Inflammatory macrophage treated with lipopolysaccharide for 1 hour (primary cell): ENCODE results near the gene LRP2BP.
A peak's percentile ranks its signal among the peaks of the same experiment; 100 is the strongest.

ENCODE experiments used
- DNase-seq, 2 donors: peaks; one replicate each; pipeline ENCODE4 v3.0.0-alpha.2; 2020 to 2022

LRP2BP gene

DNA sequence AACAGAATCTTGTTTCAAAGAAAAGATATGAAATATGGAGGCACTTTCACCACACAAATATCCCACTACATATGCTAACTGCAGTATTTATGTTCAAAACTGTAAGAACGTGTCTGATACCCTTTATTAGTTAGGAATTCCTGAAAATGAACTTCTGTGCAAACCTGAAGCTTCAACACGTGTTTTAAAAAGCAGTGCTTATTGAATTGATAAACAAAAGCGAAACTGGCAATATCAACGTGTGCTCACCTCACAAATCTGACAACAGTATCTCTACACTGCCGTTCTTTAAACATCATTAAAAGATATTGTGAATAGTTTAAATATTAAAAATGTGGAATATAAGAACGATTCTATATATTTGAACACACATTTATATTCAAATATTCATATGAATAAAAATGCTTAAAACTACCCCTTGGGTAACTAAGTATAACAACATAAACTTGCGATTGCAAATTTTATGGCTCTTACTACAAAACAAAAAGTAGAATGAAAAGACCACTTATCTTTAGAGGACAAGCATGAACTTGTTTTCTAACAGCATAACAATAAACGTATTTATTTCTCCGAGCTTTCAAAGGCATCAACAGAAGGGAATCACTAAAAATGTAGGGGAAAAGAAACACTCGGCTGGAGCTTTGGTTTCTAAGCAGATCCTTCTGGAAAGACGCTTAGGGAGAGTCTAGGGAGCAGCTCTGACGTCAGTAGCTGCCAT lies at the start of gene LRP2BP:
Gene LRP2BP, minus strand, starts transcription at position 687 of the 718 bp plus-strand sequence. CDS start 17,738 bp downstream, outside the sequence.
- peak in 1 of 2 donors; percentile 13 for DNase-seq

DNA sequence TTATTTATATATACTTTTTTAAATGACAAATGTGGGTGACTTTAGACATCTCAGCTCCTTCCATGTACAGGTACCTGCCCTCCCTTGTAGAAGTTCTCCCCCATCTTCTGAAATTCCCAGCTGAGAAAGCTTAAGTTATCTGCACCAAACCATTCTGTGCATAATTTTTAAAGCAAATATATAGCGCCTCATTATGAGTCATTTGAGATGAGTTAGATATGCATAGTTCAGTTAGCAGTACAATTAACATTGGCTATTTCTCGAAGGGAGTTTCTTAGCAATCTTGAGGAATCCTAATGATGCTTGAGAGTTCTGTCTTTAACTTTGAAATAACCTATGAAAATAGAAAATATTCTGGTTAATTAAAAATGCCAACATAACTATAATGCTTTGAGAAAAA lies 49.5 kb upstream of the LRP2BP start:
- no peak for DNase-seq

DNA sequence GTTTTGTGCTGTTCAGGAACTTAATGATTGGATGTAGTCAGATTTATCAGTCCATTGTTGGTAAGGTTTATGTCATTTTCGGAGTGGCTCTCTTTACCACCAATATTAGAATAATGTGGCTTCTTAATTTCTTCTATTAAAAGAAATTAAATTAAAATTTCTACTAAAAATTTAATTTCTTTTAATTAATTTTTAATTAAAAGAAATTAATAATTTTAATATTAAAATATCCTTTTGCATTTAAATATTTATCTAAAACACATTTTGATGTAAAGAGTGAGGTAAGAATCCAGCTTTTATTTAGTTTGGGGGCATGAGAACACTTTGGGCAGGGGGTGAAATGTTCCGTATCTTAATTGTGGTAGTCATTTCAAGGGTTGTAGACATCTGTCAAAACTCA lies 45.8 kb upstream of the LRP2BP start:
- DNase-seq = no peak

DNA sequence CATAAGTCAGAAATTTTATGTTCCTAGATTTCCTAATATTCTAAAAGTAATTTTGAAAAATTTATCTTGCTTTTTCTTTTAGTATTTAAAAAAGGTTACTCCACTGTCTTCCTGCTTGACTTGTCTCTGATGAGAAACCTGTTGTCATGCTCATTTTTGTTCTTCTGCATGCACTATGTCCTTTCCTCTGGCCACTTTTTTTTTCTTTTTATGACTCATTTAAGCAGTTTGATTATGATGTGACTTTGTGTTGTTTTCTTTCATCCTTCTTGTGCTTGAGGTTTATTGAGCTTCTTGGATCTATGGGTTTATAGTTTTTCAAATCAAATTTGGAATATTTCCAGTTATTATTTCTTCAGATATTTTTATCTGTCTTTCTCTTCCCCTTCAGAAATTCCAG lies 42.1 kb upstream of the LRP2BP start:
- DNase-seq = no peak

DNA sequence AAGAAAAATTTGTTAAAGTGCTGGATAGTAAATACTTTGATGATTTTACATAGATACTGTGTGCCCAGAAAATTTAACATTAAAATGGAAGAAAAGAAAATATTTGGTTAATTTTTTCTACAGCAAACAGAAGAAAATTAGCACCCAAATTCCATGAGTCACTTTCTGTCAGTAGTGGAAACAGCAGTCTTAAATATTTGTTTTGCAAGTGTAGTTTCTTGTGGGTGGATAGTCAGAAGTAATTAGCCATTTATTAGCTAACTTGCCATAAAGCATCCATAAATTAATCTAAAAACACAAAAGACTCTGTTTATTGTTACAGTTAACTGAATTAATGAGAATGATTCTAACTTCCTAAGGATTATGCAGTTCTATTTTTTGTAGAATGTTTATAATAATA lies 39.7 kb upstream of the LRP2BP start:
- DNase-seq = no peak

DNA sequence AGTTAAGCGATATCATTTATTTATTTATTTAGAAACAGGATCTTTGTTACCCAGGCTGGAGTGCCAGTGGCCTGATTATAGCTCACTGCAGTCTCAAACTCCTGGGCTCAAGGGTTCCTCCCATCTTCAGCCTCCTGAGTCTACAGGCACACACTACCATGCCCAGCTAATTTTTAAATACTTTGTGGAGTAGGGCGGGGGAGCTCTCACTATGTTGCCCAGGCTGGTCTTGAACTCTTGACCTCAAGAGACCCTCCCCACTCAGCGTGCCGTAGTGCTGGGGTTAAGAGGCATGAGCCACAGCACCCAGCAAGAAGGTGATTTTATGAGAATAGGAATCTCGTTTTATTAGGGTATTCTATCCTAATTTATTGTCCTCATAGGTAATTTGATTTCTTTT lies 33.9 kb upstream of the LRP2BP start:
- no peak for DNase-seq

DNA sequence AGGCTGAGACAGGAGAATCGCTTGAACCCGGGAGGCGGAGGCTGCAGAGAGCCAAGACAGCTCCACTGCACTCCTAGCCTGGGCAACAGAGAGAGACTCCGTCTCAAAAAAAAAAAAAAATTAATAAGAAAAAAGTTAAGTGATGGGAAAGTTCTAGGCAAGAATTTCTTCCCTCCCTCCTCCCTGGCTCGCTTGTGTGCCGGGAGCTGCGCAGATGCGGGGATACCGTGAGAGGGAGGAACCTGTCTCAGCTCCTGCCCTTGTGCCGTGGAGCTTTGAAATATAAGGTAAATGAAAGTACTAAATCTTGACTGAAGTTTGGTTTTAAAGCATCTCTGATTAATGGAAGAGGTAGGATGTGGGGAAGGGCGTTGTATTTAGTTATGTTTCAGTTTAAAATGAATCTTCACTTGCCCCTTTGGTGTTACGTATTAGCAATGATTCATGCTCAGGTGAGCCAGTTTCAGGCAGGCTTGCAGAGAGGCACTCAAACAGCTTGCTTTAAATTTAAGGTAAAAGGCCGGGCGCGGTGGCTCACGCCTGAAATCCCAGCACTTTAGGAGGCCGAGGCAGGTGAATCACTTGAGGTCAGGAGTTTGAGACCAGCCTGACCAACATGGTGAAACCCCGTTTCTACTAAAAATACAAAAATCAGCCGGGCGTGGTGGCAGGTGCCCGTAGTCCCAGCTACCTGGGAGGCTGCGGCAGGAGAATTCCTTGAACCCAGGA lies 31.4 kb upstream of the LRP2BP start:
- DNase-seq = no peak

DNA sequence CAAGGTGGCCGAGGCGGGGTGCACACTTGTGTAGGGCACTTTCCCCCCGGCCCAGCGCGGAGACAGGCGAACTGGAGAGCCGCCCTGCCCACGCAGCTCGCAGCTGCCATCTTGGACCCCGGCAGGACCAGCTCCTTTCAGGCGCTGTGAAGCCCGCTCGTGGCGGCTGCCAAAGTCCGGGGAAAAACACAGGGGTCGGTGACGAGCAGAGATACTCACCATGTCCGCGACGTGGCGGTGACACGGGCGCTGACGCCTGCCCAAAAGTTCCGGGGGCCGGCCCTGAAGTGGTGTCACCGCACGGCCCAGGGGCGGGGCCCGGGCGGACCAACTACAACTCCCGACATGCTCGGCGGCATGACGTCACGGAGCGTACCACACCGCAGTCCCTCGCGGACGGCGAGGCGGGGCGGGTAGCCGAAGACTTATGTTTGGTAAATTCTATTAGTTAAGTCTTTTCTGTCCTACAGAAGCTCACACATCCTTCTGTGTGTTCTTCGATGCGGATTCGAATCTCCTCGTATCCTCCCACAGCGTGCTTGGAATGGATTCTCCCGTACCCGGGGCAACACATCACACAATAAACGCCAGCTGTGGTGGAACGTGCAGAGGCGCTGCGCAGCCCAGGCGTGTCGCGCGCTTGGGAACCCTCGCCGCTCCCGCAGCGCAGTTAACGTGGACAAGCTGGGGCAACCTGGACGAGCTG lies 30.1 kb upstream of the LRP2BP start, which contains the start of gene UFSP2:
Gene UFSP2, minus strand, starts transcription at position 318 of the 706 bp plus-strand sequence. Its CDS starts 96 bp downstream, at position 222.
- peak; percentile 70 to 91 for DNase-seq

DNA sequence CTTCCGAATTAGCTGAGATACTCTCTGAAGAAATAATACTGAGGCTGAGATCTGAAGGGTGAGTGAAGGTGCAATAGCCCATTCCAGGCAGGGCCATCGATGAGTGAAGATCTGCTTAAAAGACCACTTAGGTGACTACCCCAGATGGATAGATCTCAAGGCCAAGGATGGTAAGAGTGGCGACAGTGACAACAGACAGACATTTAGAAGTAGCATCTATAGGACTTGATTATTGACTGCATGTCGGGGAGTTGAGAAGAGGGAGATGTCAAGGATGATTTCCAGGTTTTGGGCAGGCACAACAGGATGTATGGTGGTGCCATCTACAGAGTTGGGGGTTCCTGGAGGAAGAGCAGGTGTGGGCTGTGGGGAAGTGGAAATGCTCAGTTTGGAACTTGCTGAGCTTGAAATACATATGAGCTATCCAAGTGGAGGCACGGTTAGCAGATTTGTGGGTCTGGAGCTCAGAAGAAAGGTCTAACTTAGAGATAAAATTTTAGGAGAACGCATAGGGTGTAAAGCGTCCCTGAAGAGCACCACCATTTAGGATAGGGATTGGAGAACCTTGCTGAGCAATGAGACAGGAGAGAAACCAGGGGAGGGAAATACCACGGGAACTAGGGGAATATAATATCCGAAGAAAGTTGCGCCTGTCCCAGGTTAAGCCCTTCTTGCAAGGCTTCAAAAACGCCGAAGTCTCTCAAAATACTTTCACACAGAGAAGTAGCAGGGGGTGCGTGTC lies 29.4 kb upstream of the LRP2BP start:
- DNase-seq = no peak

DNA sequence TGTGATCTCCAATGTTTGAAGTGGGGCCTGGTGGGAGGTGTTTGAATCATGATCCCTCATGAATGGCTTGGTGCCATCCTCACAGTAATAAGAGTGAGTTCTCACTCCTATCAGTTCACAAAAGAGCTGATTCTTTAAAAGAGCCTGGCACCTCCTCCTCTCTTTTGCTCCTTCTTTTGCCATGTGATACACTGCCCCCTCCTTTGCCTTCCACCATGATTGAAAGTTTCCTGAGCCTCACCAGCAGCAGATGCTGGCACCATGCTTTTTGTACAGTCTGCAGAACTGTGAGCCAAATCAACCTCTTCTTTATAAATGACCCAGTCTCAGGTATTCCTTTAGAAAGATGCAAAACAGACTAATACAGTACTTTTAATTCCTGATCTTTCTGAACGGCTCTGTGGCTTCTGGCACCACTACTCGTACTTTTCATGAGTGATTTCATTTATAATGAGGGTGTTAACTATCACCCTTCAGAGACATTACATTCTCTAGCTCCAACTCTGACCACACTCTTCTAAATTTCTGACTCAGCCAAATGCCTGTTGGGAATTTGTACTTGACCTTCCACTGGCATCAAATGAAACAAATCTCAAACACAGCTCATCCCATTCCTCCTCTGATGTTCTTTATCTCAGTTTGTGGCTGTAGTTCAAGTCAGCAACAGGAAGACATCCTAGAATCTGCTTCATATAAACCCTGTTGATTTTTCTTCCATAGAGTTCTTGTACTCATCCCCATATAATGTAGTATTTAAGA lies 25.8 kb upstream of the LRP2BP start:
- DNase-seq = no peak

DNA sequence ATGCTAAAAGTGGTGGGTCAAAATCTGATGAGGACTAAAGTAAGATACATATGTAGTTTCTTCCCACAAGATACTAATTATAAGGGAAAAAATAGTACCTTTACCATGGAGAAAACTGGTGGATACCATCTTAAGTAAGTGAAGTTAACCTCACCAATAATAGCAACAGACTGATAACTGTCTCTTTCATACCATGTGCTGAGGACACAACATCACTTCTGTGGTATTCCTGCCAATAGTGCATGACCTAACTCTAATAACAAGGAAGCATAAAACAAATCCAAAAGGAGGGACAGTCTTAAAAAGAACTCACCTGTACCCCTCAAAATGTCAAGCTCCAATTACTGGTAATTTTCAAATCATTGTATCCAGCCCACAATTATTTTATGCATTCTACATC lies 21.2 kb upstream of the LRP2BP start:
- DNase-seq = no peak

DNA sequence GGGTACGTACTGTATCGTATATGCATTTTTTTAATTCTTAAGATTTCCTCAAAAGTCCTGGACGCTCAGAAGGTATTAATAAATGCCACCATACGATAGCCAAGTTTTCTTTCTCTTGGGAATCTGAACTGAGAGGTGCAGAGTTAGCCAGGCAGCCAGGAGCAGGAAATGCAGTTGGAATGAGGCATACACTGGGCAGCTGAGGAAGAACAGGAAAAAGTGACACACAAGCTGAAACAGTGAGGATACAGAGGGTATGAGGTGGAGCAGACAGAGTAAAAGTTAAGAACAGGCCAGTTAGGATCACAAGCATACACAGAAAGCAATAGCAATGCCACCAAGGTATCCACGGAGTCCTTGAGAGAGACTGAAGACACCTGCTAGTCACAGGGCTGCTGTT lies 16.7 kb upstream of the LRP2BP start:
- no peak for DNase-seq

DNA sequence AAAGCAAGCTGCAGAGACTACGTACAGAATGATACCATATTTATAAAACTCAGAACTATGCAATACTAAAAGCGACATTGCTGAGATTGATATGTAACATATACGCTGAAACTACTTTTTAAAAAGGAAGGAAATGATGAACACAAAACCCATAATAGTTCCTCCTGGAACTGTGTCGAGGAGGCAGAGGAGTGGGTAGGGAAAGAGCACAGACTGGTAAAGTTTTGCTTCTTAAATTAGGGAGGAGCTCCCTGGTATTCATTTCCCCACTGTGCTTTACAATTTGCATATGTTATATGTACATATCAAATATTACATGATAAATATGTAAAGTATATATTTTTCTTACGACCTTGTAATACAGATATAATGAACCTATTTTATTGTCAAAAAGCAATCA lies 16.1 kb upstream of the LRP2BP start:
- peak; percentile 58 to 67 for DNase-seq

DNA sequence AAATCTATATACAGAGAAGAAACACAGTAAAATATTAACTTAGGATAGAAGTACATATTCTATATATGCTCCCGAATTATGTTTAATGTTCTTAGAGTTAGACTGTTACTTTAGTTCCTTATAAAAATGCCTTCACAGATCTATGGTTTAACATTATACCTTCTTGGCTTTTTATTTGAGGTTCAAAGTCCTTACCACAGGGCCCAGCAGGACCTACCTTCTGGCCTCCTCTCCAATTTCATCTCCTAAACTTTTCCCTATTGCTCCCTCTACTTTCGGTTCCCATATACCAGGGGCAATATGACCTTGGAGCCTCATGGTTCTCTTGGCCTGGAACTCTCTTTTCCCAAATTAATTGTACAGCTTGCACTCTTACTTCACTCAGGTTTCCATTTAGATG lies 12.7 kb upstream of the LRP2BP start:
- DNase-seq = no peak

DNA sequence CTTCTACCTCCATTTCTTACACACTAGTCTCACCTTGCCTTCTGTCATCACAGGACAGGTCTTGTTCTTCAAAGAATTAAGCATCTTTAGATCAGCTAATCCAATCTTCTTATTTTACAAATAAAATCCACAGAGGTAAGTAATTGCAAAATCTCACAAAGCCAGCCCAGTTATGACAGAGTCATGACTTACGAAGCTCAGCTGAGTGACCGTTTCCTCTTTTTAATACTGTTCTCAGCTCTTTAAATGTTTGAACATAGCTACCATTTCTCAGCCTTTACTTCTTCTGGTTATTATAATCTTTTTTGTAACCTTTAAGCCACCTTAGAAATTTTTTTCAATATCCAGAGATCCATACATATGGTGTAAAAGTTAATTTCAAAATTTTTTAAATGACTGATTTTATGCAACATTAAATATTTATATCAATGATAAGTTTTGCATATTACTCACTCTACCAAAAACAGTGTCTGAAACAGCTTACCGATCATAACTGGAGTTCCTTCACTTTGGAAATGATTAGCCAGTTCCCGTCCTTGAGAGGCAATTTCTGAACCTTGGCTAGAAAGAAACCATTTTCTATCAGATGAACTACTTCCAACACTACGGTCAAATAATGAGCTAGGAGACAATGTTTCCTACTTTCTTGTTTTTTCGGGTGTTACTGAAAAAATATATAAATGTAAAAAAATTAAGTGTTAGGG lies 9.7 kb upstream of the LRP2BP start:
- DNase-seq = peak; percentile 68 to 70

DNA sequence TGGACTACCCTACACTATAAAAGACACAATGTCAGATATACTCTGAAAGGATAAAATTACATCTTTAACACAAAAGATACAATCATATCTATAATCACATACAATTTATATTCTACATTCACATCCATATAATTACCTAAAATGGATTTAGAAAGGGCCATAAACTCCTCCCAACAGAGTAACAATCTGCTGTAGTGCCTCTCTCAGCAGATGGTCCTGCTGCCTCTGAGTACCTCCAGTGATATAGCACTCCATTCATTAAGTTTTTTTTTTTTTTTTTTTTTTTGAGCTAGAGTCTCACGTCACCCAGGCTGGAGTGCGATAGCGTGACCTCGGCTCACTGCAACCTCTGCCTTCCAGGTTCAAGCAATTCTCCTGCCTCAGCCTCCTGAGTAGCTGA lies 8.3 kb upstream of the LRP2BP start:
- DNase-seq = no peak

DNA sequence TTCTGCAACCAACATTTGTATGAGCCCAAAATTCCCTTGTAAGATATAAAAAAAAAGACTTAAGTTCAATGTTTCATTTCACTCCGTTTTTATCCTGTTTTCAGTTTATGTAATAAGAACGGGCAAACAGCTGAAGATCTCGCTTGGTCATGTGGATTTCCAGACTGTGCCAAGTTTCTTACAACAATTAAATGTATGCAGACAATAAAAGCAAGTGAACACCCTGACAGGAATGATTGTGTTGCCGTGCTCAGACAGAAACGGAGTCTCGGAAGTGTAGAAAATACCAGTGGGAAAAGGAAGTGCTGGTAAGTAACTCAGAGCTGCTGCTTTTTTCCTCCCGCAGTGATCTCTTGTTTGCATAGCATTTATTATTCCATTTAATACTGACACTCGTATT lies 3.7 kb upstream of the LRP2BP start:
- no peak for DNase-seq

DNA sequence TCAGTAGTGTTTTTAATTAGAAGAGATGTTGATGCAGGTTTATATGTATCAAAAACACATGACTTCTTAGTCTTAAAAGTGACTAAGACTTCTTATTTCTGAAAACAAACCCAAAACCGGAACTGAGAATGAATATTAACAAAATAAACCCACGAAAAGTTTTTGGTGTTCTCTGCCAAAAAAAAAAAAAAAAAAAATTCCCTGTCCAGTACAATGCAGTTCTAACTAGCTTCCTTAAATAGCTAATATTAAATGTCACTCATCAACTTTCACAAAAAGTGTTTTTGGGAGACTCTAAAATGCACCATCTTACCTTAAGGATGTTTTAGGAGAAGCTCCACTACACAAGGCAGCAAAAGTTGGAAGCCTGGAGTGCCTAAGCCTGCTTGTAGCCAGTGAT lies 2.9 kb upstream of the LRP2BP start:
- DNase-seq = peak; percentile 38 to 51

DNA sequence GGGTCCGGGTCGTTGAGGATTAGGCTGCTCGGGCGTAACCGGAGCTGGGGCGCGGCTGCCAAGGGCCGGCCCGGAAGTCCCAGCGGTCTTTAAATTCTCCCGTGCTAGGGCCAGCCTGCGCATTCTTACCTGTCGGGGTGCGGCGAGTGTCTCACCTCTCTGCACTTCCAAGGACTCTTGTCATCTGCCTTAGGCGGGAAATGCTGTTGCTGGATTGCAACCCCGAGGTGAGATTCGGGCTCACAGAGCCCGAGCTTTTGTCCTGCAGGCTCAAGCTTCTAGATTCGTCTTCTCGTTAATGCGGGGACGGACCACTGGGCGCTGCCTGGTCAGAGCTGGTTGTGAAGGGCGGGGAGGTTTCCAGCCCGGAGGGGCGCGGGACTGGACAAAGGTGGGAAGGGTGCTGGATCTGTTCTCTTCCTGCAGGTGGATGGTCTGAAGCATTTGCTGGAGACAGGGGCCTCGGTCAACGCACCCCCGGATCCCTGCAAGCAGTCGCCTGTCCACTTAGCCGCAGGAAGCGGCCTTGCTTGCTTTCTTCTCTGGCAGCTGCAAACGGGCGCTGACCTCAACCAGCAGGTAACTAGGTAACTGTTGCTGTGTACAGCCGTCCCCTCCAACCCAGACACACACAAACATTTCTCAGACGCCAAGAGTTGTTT lies 1.1 kb upstream of the LRP2BP start, which contains the start of gene ANKRD37:
Gene ANKRD37, plus strand, starts transcription at position 118 of the 662 bp plus-strand sequence. Its CDS starts 83 bp downstream, at position 201.
- no peak for DNase-seq

DNA sequence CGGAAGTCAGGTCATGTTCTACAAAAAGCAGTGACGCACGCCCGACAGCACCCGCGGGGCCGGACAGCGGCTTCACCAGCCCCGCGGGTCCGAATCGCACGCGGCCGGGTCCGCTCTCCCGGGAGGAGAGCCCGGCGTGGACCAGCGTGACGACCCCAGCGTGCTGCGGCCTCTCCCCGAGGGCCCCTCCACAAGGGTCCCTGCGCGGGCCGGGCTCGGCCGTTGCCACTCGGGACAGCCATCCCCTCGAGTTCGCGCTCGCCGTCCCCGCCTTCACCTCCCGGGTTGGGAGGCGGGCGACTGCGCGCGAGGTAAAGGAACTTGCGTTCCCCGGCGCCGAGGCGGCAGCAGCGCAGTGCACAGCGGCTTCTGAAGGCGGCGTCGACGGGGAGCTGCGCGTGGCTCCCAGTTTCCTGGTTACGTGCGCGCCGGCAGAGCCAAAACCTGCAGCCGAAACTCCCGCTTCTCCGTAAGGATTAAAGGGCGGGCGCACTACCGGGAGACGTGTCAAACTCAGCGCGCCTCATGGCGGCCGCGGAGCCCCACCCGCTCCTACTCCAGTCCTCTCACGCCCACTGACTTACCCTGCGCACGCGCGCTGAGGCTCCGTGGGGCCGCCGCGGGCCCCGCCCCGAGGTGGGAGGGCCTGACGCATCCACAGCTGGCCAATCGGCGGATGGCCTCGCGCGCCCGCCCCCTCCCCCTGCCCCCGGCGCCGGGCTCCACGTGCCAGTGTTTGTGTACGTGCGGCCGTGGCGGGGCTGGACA lies 416 bp upstream of the LRP2BP start:
- peak; percentile 96 to 98 for DNase-seq
